Adrenal gland (tissue), 5 donors: ENCODE data around the gene ANKRD44.

ENCODE experiments used
- POLR2A ChIP-seq, 2 donors: fragments of 450-650 bp; IDR thresholded peaks; one replicate each; pipeline ENCODE4 v1.6.1; 2017; ENCODE audit warnings: antibody characterized with exemption in 2 of 2, mild to moderate bottlenecking in 2 of 2, moderate library complexity in 1 of 2
- TF ChIP-seq, protein P1 (sequence below), 6 experiments: fragments of 450-650 bp in 4 of 6; fragments of 200-600 bp in 2 of 6; sonication (generic) in 1 of 6; IDR thresholded peaks; 1 replicate in 5 of 6; 2 replicates in 1 of 6; pipeline versions ENCODE4 v1.5.1 to v1.8.0; 2016 to 2021; ENCODE audit warnings: antibody characterized with exemption in 6 of 6, mild to moderate bottlenecking in 2 of 6, moderate library complexity in 1 of 6
- donor health status: DM: no; HTN: no; CAD: no.

DNA sequence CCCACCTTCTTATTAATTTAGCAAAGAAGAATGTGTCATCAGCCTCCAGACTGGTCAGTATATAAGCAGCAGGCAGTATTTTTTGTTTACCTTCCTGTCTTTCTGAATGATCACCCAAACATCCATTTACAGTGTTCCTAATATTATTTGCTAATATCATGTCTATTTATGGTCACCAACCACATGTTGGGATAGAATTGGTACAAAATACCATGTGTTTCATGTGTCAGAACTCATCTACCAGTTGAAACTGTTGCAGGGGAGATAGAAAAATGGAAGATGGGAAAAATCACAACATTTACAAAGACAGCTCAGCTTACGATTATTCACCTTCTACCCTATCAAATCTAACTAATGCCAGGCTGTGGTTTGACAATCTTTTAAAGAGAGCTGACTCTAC lies 66.2 kb downstream of the ANKRD44 start:
- TF ChIP-seq, protein P1, sequence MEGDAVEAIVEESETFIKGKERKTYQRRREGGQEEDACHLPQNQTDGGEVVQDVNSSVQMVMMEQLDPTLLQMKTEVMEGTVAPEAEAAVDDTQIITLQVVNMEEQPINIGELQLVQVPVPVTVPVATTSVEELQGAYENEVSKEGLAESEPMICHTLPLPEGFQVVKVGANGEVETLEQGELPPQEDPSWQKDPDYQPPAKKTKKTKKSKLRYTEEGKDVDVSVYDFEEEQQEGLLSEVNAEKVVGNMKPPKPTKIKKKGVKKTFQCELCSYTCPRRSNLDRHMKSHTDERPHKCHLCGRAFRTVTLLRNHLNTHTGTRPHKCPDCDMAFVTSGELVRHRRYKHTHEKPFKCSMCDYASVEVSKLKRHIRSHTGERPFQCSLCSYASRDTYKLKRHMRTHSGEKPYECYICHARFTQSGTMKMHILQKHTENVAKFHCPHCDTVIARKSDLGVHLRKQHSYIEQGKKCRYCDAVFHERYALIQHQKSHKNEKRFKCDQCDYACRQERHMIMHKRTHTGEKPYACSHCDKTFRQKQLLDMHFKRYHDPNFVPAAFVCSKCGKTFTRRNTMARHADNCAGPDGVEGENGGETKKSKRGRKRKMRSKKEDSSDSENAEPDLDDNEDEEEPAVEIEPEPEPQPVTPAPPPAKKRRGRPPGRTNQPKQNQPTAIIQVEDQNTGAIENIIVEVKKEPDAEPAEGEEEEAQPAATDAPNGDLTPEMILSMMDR (IDR thresholded peaks at IDR 0.05), result no peak
- TF ChIP-seq POLR2A (IDR thresholded peaks at IDR 0.05), result no peak
